GM18507 (cell line): ENCODE measurements around the gene ALOX12.
"Not testable (repeated sequence)": the region's sequence is repeated elsewhere in the genome, so short reads cannot be mapped to it uniquely, and the experiment has no call there.

Experiments used
- DNase-seq: peaks from one replicate; pipeline ENCODE4 v3.0.0; 2011; ENCODE audit warnings: low read depth; ENCODE audit not compliant: insufficient read length; ENCODE audit errors: extremely low spot score
- FAIRE-seq: peaks from 2 replicates; lab custom pipeline; 2011; peaks lifted over from hg19 to GRCh38; lab: Jason Lieb, UNC

The ALOX12 gene, protein sequence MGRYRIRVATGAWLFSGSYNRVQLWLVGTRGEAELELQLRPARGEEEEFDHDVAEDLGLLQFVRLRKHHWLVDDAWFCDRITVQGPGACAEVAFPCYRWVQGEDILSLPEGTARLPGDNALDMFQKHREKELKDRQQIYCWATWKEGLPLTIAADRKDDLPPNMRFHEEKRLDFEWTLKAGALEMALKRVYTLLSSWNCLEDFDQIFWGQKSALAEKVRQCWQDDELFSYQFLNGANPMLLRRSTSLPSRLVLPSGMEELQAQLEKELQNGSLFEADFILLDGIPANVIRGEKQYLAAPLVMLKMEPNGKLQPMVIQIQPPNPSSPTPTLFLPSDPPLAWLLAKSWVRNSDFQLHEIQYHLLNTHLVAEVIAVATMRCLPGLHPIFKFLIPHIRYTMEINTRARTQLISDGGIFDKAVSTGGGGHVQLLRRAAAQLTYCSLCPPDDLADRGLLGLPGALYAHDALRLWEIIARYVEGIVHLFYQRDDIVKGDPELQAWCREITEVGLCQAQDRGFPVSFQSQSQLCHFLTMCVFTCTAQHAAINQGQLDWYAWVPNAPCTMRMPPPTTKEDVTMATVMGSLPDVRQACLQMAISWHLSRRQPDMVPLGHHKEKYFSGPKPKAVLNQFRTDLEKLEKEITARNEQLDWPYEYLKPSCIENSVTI

GRCh38 chr17:6995500-6996255 is at the start of gene ALOX12:
Gene ALOX12, plus strand, starts transcription at chr17:6996049. Its CDS starts 69 bp downstream, at chr17:6996118.
- no peak for FAIRE-seq

DNA sequence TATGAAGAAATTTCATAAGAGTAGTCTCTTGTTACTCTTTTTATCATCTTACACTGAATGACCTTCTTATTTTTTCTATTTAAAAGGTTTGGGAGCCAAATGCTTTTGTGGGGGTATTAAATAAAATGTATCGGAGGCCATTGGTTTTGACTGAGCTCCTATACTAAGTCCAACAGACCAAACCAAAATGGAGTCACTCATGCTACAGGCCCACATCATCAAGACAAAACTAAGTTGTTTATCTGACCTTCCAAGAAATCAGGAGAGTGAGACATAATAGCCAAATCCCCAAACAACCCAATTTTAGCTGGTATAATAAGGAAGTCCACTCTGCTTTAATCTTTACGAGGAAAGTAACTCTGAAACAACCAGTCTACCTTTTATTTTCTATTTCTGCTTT is 48.1 kb upstream of the ALOX12 start:
- no peak for FAIRE-seq
- no peak for DNase-seq

More at GRCh38 chr17:6995500-6996255, at the start of gene ALOX12:
- no peak for DNase-seq

DNA sequence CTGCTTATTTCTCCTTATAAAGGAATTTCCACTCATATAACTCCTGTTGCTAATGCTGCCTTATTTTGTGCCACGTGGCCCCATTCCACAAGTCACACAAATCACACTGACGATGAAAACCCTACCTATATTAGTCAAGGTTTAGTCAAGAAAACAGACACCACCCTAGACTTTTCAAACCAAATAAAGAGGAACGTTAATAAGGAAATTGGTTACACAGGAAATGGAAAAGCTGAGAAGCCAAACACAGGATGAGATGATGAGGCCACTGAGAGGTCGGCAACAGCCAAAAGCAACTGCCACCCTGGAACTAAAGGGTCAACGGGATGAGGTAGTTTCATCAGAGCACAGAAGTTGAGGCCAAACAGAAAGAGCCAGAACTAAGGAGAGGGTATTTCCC is 47.3 kb upstream of the ALOX12 start:
- FAIRE-seq (no peak), DNase-seq (no peak)

DNA sequence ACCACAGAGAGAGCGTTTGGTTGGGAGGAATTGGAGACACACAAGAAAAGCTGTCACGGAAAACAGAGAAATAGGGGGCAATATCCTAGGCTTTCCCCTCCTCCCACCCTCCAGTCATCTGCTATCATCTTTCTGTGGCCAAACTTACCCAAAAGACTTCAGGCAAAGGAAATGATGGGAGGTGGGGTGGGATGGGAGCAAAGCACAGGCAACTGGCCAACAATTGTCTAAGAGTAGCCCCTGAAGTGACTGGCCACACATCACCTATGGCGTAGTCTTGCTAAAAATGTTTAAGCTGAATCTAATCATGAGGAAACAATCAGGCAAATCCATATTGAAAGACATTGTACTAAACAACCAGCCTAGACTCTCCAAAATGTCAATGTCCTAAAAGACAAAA is 46.9 kb upstream of the ALOX12 start:
- no peak for FAIRE-seq
- DNase-seq = no peak

GRCh38 chr17:6950938-6951337 is 44.9 kb upstream of the ALOX12 start:
- not testable (repeated sequence) for FAIRE-seq, DNase-seq

- FAIRE-seq = no peak
- no peak for DNase-seq
These were observed 42.2 kb upstream of the ALOX12 start for GRCh38 chr17:6953689-6954088.

GRCh38 chr17:6959700-6960099 is 36.1 kb upstream of the ALOX12 start:
- DNase-seq = no peak
- FAIRE-seq = no peak

DNA sequence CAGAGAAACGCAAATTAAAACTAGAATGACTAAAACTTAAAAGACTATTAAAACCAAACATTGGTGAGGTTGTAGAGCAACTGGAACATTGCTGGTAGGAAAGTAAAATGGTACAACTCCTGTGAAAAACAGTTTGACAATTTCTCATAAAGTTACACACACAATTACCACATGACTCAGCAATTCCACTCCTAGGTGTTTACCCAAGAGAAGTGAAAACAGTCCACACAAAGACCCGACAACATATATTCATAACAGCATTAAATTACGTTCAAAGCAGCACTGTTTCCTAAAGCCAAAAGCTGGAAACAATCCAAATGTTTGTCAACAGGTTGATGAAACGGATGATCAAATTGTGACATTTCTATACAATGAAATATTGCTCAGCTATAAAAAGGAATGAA is 26.5 kb upstream of the ALOX12 start:
- DNase-seq (no peak), FAIRE-seq (no peak)

DNA sequence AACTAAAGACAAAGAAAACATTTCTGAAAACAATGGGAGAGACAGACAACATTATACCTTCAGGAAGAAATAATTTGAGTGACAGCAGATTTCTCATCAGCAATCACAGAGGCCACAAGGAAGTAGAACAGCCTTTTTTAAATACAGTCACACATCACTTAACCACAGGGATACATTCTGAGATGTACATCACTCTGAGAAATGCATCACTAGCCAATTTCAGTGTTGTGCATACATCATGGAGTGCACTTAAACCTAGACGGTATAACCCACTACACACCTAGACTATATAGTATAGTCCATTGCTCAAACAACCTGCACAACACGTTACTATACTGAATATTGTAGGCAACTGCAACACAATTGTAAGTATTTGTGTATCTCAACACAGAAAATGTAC is 24.9 kb upstream of the ALOX12 start:
- DNase-seq = no peak
- no peak for FAIRE-seq

- not testable (repeated sequence) for DNase-seq, FAIRE-seq
These were observed 16.4 kb upstream of the ALOX12 start for GRCh38 chr17:6979440-6979839.

DNA sequence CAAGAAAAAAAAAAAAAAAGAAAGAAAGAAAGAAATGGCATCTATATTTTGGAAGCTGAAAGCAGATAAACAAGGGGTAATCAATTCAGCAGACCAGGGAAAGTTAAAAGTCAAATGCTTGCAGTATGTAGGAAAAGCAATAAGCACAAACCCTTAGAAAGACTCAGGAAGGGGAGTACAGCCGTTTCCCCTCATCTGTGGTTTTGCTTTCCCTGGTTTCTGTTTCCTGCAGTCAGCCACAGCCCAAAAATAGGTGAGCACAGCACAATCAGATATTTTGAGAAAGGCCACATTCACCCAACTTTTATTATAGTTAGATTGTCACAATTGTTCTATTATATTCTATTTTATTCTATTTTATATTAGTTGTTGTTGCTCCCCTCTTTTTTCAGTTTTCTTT is 14.4 kb upstream of the ALOX12 start:
- FAIRE-seq (no peak), DNase-seq (no peak)

DNA sequence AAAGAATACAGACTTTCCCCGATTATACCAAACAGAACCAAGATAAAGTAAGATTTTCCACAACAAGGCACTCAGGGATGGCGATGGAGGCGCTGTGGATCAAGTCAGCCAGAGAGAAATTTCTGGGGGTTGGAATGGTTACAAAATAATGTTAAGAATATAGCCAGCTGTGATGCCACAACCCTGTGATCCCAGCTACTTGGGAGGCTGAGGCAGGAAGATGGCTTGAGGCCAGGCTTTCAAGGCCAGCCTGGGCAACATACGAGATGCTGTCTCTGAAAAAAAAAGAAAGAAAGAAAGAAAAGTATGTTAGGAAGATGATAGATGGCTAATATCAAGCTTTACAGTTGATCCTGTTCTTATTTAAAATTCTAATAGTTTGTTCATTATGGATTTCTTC is 10.6 kb upstream of the ALOX12 start:
- DNase-seq = no peak
- no peak for FAIRE-seq

DNA sequence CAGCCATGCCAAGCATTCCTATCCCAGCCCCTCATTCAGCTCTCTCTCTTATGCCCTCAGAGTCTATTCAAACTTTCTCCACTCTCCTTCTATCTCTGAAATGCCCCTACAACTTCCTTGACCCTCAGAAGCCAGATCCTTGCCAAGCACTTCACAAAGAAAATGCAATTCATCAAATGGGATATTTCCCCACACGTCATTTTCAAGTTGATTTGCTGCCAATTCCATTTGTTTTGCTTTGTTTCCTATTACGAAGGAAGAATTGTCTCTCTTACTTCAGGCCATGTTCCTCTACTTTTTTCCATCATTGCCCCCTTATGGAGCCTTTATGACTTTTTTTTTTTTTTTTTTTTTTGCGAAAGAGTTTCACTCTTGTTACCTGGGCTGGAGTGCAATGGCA is 9.2 kb upstream of the ALOX12 start:
- FAIRE-seq (no peak), DNase-seq (no peak)

DNA sequence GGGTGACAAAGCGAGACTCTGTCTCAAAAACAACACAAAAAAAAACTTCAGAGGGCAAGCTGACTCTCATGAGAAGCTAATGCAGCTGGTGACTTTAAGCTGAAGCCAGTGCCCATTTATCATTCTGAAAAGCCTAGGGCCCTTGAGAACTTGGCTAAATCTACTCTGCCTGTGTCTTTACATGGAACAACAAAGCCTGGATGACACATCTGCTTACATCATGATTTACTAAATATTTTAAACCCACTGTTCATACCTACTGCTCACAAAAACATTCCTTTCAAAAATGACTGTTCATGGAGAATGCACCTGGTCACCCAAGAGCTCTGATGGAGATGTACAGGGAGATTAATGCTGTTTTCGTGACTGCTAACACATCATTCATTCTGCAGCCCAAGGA is 6.1 kb upstream of the ALOX12 start:
- DNase-seq (no peak), FAIRE-seq (no peak)

DNA sequence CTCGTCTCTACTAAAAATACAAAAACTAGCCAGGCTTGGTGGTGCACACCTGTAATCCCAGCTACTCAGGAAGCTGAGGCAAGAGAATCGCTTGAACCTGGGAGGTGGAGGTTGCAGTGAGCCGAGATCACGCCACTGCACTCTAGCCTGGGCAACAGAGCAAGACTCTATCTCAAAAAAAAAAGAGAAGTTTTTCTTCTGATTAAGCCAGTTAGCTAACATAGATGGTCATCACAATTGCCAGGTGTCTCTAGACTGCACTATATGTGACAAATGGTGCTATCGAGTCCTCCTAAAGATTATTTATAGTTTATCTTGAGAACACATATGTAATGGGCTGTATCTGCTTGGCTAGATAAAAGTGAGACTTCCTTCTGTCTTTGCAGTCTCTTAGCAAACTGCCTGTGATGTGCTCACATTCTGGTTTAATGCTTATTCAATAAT is 2.2 kb upstream of the ALOX12 start:
- not testable (repeated sequence) for FAIRE-seq, DNase-seq

GRCh38 chr17:6994118-6994598 is 1.7 kb upstream of the ALOX12 start:
- DNase-seq (no peak), FAIRE-seq (no peak)

DNA sequence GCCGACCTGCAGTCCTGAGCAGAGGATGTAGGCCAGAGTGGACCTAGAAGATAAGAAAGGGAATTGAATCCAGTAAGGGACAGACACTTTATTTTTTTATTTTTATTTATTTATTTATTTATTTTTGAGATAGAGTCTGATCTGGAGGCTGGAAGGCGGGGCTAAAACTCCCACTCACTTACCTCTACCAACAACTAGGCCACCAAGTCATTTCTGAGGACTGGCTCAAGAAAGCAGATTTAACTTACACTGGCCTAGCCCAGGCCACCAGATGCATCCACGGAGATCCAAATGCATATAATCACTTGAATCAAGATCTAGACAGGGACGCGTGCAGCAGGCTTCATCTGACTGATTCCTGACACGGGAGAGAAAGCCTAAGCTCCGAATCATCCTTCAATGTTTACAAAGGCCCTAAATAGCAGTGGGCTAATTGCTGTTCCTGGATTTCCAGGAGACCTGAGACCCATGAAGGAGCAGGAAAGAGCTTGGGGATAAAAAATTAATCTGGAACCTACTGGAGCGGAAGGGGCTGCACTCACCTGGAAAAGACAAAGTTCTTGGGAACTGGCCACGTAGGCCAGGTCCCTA is 1.1 kb upstream of the ALOX12 start:
- no peak for FAIRE-seq
- DNase-seq = no peak

GRCh38 chr17:6996256-6997011 is 585 bp downstream of the ALOX12 start:
- no peak for FAIRE-seq
- DNase-seq = no peak

GRCh38 chr17:6997171-6997570 is 1.3 kb downstream of the ALOX12 start:
- FAIRE-seq = no peak
- DNase-seq = no peak
